HG02623 (cell line): Measurements from ENCODE around the gene ZXDA.
"Not testable (repeated sequence)": the region's sequence is repeated elsewhere in the genome, so short reads cannot be mapped to it uniquely, and the experiment has no call there.

Source experiments
- ATAC-seq: cut with Tn5 transposase; IDR thresholded peaks from one replicate; pipeline ENCODE4 v1.9.1; 2021; ENCODE audit warnings: moderate library complexity; ENCODE audit not compliant: unreplicated experiment

ZXDA gene, protein sequence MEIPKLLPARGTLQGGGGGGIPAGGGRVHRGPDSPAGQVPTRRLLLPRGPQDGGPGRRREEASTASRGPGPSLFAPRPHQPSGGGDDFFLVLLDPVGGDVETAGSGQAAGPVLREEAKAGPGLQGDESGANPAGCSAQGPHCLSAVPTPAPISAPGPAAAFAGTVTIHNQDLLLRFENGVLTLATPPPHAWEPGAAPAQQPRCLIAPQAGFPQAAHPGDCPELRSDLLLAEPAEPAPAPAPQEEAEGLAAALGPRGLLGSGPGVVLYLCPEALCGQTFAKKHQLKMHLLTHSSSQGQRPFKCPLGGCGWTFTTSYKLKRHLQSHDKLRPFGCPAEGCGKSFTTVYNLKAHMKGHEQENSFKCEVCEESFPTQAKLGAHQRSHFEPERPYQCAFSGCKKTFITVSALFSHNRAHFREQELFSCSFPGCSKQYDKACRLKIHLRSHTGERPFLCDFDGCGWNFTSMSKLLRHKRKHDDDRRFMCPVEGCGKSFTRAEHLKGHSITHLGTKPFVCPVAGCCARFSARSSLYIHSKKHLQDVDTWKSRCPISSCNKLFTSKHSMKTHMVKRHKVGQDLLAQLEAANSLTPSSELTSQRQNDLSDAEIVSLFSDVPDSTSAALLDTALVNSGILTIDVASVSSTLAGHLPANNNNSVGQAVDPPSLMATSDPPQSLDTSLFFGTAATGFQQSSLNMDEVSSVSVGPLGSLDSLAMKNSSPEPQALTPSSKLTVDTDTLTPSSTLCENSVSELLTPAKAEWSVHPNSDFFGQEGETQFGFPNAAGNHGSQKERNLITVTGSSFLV

DNA sequence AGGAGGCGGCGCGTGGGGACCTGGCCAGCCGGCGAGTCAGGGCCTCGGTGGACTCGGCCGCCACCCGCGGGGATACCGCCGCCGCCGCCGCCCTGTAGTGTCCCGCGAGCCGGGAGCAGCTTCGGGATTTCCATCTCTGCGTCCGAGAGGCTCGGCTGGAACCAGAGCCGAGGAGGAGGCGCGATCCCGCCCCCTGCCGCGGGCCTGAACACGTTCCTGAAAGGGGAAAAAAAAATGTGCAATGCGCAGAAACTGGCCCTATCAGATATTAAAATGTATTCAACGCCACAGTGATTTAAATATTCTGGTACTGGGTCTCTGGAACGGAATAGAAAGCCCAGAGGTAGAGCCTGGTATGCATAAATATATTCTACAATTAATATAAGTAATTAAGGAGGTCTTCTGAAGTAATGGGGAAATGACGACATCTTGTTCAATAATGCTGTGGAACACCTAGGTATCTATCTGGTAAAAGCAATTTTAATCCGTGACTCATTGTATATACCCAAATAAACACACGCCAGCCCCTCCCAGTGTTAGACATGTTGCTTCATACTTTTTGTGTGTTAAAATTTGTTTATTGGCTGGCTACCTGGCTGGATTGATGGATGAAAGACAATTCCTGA is at the start of gene ZXDA:
Gene ZXDA (minus strand): TSS at position 172 of the 626 bp plus-strand sequence. CDS start 38 bp downstream, at position 134.
- ATAC-seq: peak; percentile 59

DNA sequence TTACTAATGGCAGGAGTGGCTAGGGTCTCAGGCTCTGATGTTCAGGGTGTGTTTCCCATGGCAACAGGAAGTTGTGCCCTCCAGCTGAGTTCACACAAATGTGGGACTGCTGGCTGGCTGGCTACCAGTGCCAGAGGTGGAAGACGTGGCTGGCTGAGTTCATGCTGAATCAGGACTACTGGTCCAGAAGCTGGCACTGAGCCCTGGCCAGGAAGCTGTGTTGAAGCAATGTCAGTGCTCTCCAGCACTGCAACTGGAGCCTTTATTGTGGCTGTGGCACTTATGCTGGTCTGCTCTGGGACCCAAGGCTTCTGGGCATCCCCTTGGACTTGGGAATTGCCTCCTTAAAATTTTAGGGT is 42.0 kb upstream of the ZXDA start:
- ATAC-seq: no peak

DNA sequence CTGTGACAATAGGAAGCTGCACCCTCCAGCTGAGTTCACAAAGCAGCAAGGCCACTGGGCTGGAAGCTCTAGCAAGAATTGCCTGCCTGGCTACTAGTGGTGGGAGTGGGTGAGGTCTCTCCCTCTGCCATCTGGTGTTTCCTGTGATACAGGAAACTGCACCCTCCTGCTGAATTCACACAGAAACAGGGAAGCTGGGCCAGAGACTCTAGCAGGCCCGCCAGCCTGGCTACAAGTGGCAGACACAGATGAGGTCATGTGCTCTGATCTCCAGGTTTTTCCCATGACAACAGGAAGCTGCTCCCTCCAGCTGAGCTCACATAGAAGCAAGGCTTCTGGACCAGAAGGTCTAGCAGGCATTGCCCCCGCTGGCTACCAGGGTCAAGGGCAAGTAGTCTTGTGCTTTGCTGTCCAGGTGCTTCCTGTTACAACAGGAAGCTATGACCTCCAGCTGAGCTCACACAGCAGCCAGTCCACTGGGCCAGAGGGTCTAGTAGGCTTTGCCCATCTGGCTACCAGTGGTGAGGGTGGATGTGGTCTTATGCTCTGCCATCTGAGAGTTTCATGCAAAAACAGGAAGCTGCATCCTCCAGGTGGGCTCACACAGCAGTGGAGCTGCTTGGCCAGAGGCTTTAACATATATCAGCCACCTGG is 41.5 kb upstream of the ZXDA start:
- no peak for ATAC-seq

DNA sequence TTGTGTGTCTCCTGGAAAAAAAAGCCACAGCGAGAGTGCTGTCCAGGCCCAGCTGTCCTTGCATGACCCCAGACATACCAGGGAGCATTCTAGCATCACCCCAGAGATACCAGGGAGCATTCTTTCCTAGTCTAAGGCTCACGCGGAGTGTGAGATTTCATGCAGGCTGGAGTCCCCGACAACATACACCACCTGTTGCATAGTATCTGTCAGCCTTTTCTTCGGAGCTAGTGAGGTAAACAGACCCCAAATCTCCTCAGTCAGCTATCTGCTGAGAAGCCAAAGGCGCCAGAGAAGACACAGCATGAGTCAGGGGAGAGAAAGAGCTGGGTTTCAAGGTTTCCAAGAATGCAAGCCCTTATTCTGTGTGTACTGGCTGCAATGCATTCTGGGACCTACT is 23.1 kb upstream of the ZXDA start:
- no peak for ATAC-seq

DNA sequence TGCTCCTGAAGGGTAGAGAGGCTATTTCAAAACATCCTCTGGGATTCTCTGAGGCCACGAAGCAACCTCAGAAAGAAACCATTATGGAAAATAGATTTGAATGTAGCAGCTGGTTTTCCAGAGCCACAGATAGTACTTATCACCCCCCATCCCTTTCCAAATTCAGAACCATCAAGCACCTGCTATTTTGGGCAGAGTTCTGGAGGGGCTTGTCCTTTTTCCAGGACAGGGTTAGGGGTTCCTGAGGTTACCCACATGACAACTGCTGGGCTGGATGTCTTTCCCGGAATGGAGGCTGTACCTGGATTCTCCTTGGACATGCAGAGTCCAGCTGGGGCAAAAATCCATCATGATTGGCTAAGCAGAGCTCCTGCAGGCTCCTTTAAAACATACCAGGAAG is 22.0 kb upstream of the ZXDA start:
- ATAC-seq: no peak

DNA sequence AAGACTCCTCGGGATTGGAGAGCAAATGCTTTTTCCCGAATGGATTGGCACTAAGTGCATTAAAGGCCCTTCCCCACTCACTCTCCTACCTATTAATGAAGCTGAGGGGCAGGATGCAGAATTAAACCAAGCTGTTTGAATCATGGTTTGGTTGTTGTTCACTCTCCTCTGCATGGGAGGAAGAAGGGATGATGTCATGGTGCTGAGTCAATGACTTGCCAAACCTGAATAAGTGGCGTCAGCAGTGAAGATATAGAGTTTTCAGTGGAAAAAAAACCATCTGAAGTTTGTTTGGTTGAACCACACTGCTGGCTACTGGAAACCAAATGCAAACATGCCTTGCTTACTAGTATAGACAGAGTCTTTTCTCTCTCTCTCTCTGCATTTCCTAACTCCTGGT is 19.8 kb upstream of the ZXDA start:
- no peak for ATAC-seq

DNA sequence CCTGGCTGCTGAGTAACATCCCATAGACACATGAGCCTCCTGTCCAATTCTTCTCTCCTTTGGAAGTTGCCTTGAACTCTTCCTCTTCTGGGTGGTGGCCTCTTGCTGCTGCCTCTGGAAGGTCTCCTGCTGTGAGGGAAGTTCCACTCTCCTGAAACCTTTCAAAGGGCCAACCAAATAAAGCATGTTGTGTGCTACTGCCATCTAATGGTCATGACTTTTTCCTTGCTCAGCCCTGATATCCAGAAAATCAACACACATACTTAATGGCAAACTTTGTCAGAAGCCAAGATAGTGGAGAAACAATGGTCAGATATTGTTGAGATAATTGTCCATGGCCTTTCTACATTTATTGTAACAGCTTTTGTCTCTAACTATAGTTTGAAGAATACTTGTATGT is 19.1 kb upstream of the ZXDA start:
- no peak for ATAC-seq

DNA sequence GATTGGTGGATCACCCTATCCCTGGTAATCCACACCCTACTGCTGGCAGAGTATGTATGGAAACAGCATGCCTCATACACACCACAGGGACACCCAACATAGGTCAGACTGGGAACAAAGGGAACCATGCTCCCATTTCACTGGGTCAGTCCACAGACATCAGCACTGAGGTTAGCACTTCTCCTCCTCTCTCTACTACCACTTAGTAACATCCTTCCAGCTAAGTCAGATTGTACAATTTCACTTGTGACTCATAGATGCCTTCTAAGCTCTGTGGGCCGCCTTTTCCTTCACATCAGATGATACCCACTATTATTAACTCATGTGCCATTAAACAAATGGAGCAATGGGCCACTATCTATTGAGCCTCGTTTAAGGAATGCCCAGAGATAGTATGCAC is 15.5 kb upstream of the ZXDA start:
- no peak for ATAC-seq

DNA sequence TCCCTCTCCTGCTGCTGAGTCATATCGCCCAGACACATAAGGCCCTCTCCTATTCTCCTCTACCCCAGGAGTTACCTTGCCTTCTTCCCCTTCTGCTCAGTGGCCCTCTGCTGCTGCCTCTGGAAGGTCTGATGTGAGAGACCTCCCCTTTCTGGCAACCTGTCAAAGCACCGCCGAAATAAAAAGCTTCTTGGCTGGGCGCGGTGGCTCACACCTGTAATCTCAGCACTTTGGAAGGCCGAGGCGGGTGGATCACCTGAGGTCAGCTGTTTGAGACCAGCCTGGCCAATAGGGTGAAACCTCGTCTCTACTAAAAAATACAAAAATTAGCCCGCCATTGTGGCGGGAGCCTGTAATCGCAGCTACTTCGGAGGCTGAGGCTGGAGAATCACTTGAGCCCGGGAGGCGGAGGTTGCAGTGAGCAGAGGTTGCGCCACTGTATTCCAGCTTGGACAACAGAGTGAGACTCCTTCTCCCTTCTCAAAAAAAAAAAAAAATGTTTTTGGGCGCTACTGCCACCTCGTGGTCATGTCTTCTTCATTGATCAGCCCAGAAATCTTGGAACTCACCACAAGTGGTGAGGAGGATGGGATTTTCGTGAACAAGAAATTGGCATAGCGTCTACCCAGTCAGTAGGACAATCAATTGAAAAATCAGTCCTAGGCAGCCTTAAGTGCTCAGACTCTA is 8.6 kb upstream of the ZXDA start:
- ATAC-seq: no peak

DNA sequence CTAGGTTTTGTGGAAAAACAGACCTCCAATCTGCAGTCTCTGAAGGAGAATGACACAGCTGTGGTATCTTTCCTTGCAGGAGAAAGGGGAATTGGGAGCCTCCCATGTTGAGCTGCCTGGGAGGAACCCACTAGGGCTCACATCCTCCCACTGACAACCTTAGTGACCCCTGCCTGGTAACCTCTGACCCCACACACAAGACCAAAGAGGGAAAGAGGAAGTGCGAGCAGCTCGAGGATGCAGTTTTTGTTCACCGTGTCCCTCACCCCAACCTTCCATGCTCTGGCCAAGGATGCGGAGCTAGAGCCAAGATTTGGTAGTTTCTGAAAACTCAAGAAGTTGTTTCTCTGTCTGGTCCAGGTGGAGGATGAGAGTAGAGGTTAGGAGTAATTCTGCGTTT is 5.4 kb upstream of the ZXDA start:
- no peak for ATAC-seq

DNA sequence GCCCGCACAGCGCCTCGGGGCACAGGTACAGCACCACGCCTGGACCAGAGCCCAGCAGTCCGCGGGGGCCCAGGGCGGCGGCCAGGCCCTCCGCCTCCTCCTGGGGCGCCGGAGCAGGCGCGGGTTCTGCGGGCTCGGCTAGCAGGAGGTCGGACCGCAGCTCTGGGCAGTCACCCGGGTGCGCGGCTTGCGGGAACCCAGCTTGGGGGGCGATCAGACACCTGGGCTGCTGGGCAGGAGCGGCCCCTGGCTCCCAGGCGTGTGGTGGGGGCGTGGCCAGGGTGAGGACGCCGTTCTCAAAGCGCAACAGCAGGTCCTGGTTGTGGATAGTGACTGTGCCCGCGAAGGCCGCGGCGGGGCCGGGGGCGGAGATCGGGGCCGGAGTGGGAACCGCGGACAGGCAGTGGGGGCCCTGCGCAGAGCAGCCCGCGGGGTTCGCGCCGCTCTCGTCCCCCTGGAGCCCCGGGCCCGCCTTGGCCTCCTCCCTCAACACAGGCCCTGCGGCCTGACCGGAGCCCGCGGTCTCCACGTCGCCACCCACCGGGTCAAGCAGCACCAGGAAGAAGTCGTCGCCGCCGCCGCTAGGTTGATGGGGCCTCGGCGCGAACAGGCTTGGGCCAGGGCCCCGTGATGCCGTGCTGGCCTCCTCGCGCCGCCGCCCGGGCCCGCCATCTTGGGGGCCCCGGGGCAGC is 517 bp downstream of the ZXDA start:
- peak; percentile 82 for ATAC-seq

DNA sequence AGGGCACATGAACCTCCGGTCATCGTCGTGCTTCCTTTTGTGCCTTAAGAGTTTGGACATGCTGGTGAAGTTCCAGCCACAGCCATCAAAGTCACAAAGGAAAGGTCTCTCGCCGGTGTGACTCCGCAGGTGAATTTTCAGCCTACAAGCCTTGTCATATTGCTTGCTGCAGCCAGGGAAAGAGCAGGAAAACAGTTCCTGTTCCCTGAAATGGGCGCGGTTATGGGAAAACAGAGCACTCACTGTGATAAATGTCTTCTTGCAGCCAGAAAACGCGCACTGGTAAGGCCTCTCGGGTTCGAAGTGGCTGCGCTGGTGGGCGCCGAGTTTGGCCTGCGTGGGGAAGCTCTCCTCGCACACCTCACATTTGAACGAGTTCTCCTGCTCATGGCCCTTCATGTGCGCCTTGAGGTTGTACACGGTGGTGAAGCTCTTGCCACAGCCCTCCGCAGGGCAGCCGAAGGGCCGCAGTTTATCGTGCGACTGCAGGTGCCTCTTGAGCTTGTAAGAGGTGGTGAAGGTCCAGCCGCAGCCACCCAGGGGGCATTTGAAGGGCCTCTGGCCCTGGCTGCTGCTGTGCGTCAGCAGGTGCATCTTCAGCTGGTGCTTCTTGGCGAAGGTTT is 1.2 kb downstream of the ZXDA start:
- not testable (repeated sequence) for ATAC-seq

DNA sequence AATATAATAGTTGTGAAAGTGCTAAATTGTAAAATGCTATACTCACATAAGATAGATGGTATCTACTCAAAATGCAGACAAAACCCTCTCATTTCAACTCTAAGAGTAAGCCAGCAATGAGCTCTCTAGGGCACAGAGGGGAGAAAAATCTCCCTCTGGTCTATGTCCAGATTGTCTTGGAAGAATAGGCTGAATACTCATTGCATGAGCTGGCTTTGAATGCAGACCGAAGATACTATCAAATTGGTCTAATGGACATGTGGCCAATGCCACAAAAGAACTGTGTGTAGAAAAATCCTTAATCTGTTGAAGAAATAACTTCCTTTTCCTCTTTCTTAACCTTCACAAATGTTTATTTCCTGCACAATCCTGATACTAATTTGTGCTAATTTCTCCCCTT is 3.5 kb downstream of the ZXDA start:
- no peak for ATAC-seq

DNA sequence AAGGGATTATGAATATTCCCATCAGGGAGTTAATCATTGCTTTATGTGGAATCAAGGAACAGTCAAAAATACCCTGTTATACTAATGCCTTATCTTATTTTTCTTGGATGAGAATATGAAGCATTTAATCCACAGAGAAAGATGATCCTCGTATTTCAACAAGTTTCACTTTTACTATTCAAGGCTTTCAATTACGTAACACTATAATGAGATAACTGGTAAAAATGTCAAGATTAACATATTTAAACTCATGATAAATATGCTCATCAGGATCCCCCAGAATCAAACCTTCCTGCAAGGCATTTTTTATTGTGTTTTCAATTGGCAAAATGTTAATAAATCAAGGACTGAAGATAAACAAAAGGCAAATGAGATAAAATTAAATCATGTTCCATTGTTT is 5.1 kb downstream of the ZXDA start:
- no peak for ATAC-seq

DNA sequence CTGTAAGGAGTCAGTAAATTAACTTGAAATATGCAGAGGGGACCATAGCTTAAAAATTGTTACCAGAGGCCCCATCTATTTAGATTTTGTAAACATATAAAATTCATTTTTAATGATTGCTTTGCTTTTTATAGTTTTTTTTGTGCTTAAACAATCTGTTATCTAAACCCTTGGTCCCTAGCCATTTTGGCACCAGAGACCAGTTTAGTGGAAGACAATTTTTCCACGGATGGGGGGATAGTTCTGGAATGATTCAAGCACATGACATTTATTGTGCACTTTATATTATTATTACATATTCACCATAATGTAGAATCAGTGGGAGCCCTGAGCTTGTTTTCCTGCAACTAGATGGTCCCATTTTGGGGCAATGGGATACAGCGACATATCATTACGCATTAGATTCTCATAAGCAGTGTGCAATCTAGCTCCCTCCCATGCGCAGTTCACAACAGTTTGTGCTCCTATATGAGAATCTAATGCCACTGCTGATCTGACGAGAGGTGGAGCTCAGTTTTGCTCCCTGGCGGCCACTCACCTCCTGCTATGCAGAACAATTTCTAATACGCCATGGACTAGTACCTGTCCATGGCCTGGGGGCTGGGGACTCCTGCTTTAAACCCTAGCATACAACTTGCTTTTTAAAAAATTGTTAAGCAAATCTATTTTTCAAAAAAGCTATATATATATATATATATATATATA is 5.9 kb downstream of the ZXDA start:
- ATAC-seq: no peak

DNA sequence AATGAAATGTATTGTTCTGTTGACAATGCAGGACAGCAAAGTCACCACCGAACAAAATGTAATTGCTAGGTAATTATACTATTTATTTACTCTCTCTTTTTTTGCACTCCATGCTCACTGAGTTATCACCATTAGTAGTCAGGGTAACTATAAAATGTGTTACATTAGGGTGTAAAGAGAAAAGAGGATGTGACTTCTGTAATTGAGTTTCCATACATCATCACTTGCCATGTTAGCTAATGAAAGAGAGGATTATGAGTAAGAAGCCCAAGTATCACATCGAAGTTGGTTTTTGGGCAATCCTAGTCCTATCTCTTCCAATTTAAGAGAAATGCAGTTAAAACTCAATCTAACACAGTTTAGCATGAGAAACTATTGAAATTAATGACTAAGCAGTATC is 7.6 kb downstream of the ZXDA start:
- ATAC-seq: no peak

DNA sequence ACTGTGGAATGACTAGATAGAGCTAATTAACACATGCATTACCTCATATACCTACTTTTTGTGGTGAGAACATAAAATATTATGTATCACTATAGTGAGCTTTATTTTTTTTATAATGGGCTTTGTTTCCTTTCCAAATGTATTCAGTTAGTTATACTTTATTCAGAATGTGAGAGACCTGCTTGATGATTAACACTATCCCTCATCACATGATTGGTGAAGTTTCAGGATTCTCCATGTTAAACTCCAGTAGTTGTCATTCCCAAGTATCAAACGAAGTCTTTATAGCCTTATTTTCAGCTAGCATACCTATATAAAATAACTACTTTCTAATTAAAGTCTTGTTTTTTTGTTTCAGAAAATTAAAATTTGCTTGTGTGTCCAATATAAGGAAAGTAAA is 8.8 kb downstream of the ZXDA start:
- ATAC-seq: no peak

DNA sequence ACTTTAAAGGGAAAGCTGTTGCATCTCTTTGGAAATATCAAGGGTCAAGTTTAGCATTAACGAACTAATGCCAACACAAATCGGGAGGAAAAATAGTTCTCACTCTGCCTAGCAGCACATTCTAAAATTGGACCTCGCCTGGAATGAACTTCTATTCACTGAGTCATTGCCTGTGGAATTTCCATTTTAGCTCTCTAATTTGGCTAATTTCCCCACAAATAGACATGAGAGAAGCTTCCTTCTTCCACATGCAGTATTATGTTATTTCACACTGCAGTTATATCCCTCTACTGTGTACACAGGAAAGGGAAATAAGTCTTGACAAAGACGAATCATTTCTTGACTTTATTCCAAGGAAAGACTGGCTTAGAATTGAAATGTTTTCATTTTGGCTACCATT is 9.3 kb downstream of the ZXDA start:
- ATAC-seq: no peak

DNA sequence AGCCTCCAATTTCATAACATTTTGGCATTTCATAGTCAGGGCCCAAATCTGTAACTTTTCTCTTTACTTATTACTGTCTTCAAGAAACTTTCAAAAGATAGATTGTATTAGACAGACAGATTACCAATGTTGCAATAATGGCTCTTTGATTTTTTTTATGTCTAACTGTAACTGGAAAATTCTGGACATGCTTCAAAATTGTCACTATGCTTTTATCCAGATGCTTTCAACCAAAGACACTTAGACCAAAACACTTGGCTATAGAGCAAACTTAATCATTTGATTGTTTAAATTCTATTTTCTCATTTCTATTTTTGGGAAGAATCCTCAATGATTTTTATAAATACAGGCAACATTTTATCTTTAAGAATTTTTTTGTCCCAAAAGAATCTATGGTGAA is 10.4 kb downstream of the ZXDA start:
- no peak for ATAC-seq
